Measurements from ENCODE around the gene HELB.

DNA sequence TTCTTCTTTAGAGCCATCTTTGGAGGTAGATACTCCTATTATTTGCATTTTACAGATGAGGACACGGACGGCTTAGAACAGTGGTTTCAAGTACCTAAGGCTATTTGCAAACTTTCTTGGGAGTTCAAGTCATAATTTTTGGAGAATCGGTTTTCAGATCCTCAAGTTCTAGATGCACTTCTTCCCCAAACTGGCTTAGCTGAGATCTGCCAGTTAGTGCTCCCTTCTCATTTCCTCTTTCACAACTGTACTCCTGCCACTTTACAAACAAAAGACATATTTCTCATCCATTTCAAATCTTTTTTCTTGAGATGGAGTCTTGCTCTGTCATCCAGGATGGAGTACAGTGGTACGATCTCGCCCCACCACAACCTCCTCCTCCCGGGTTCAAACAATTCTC is 77.3 kb downstream of the HELB start:
- no peak for TF ChIP-seq POLR2AphosphoS5 (IDR thresholded peaks at IDR 0.05)
- TF ChIP-seq, protein P1, sequence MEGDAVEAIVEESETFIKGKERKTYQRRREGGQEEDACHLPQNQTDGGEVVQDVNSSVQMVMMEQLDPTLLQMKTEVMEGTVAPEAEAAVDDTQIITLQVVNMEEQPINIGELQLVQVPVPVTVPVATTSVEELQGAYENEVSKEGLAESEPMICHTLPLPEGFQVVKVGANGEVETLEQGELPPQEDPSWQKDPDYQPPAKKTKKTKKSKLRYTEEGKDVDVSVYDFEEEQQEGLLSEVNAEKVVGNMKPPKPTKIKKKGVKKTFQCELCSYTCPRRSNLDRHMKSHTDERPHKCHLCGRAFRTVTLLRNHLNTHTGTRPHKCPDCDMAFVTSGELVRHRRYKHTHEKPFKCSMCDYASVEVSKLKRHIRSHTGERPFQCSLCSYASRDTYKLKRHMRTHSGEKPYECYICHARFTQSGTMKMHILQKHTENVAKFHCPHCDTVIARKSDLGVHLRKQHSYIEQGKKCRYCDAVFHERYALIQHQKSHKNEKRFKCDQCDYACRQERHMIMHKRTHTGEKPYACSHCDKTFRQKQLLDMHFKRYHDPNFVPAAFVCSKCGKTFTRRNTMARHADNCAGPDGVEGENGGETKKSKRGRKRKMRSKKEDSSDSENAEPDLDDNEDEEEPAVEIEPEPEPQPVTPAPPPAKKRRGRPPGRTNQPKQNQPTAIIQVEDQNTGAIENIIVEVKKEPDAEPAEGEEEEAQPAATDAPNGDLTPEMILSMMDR (IDR thresholded peaks at IDR 0.05) = no peak
- TF ChIP-seq EP300 (IDR thresholded peaks at IDR 0.05) = no peak
- no peak for TF ChIP-seq POLR2A (IDR thresholded peaks at IDR 0.05)

Measured in stomach (tissue), 4 donors.